Measurements from ENCODE around the gene ALG2. TPM values are rescaled to one million over a fixed set of nuclear protein-coding genes. Genes with fewer than 3 reads are reported as not detected.

The ALG2 gene
- total RNA-seq, 1 donor from 2014 or later = 54.4 TPM

- Mint-ChIP-seq H3K4me3 (peak overlapping the region; percentile 57), H3K27me3 (no peaks in the 10 kb centered on the region), H3K27ac (peak overlapping the region; percentile 95), H3K9me3 (no peaks in the 10 kb centered on the region), H3K4me1 (peaks cover 98% of the 10 kb centered on the region), H3K36me3 (ENCODE audit: low read depth) (peaks cover 2% of the 10 kb centered on the region)
- intact Hi-C loops (cut with micrococcal nuclease) = loop anchor here (1.0 to 5.0 kb wide), 18 partner anchors 17 to 1139 kb away; partner anchors contain the start of genes INVS and SEC61B
- no peak for TF ChIP-seq CTCF (IDR thresholded peaks at IDR 0.05)
- ChIA-PET CTCF (interaction anchor here (0.6 to 8.4 kb wide), 34 partner anchors 8 to 1139 kb away, joined by 3 to 120 read pairs (median 6); partner anchors contain the start of genes ALG2 and SEC61B), POLR2A (interaction anchor here (0.8 to 10.8 kb wide), 21 partner anchors 11 to 1032 kb away, joined by 3 to 191 read pairs (median 5); partner anchors contain the start of genes ALG2, NR4A3, SEC61B and TGFBR1)
- no peak for ATAC-seq (ENCODE audit: low read depth)
- no peak for DNase-seq
Measured at GRCh38 chr9:99184110-99184474, 37.6 kb downstream of the ALG2 start.

- intact Hi-C loops (cut with micrococcal nuclease) = loop anchor here (1.0 to 5.0 kb wide), 18 partner anchors 16 to 1140 kb away; partner anchors contain the start of genes INVS and SEC61B
- no peaks in the 10 kb centered on the region for H3K9me3 Mint-ChIP-seq
- DNase-seq (no peak), ATAC-seq (ENCODE audit: low read depth) (no peak)
- CTCF ChIA-PET = interaction anchor here (1.3 to 8.4 kb wide), 10 partner anchors 12 to 829 kb away, joined by 3 to 120 read pairs (median 8); no protein-coding TSS in a partner anchor
- H3K36me3 Mint-ChIP-seq (ENCODE audit: low read depth) = peaks cover 2% of the 10 kb centered on the region
- H3K27ac Mint-ChIP-seq = peak overlapping the region; percentile 95
- H3K4me1 Mint-ChIP-seq = peaks cover 99% of the 10 kb centered on the region
- H3K27me3 Mint-ChIP-seq = no peaks in the 10 kb centered on the region
- H3K4me3 Mint-ChIP-seq = peak overlapping the region; percentile 57
- POLR2A ChIA-PET = interaction anchor here (0.6 to 10.8 kb wide), 19 partner anchors 11 to 1033 kb away, joined by 3 to 191 read pairs (median 4); partner anchors contain the start of genes ALG2, NR4A3, SEC61B and TGFBR1
- TF ChIP-seq CTCF (IDR thresholded peaks at IDR 0.05) = no peak
Measured at GRCh38 chr9:99183616-99184015, 38.1 kb downstream of the ALG2 start.

- Mint-ChIP-seq H3K4me3 (peak overlapping the region; percentile 41), H3K36me3 (ENCODE audit: low read depth) (peaks cover 2% of the 10 kb centered on the region), H3K9me3 (no peaks in the 10 kb centered on the region), H3K27me3 (no peaks in the 10 kb centered on the region), H3K27ac (peak overlapping the region; percentile 95), H3K4me1 (peaks cover 97% of the 10 kb centered on the region)
- DNase-seq = no peak
- no peak for ATAC-seq (ENCODE audit: low read depth)
- CTCF ChIA-PET = interaction anchor here (1.1 to 8.4 kb wide), 7 partner anchors 10 to 1142 kb away, joined by 3 to 120 read pairs (median 4); partner anchors contain the start of genes ALG2 and SEC61B
- TF ChIP-seq CTCF (IDR thresholded peaks at IDR 0.05) = no peak
- intact Hi-C loops (cut with micrococcal nuclease) = loop anchor here (5.0 kb wide), 2 partner anchors 125 to 330 kb away; no protein-coding TSS in a partner anchor
- POLR2A ChIA-PET = interaction anchor here (0.6 to 10.8 kb wide), 16 partner anchors 9 to 640 kb away, joined by 3 to 191 read pairs (median 5); partner anchors contain the start of genes ALG2, NR4A3, SEC61B and TGFBR1
Measured at GRCh38 chr9:99182356-99182755, 39.4 kb downstream of the ALG2 start.

- peak; percentile 56 for ATAC-seq (ENCODE audit: low read depth)
- POLR2A ChIA-PET = interaction anchor here (0.6 to 10.8 kb wide), 14 partner anchors 9 to 641 kb away, joined by 3 to 191 read pairs (median 5); partner anchors contain the start of genes ALG2, NR4A3, SEC61B and TGFBR1
- H3K27ac Mint-ChIP-seq = peak overlapping the region; percentile 95
Measured at GRCh38 chr9:99181621-99182020, 40.1 kb downstream of the ALG2 start.

More at GRCh38 chr9:99181621-99182020, 40.1 kb downstream of the ALG2 start:
- peak; percentile 47 for DNase-seq
- CTCF ChIA-PET = interaction anchor here (0.8 to 8.4 kb wide), 6 partner anchors 10 to 1143 kb away, joined by 3 to 120 read pairs (median 18); no protein-coding TSS in a partner anchor
- Mint-ChIP-seq H3K9me3 (no peaks in the 10 kb centered on the region), H3K4me3 (peak overlapping the region; percentile 61), H3K36me3 (ENCODE audit: low read depth) (peaks cover 2% of the 10 kb centered on the region), H3K4me1 (peaks cover 96% of the 10 kb centered on the region), H3K27me3 (no peaks in the 10 kb centered on the region)
- intact Hi-C loops (cut with micrococcal nuclease) = loop anchor here (1.0 to 5.0 kb wide), 4 partner anchors 77 to 639 kb away; partner anchors contain the start of gene TGFBR1
- no peak for TF ChIP-seq CTCF (IDR thresholded peaks at IDR 0.05)
